ENCODE results near the gene PTCD3. TPM values are rescaled to one million over a fixed set of nuclear protein-coding genes. Genes with fewer than 3 reads are reported as not detected.

Gene PTCD3
- total RNA-seq, 1 experiment from 2014 or later, result 49.5 TPM

DNA sequence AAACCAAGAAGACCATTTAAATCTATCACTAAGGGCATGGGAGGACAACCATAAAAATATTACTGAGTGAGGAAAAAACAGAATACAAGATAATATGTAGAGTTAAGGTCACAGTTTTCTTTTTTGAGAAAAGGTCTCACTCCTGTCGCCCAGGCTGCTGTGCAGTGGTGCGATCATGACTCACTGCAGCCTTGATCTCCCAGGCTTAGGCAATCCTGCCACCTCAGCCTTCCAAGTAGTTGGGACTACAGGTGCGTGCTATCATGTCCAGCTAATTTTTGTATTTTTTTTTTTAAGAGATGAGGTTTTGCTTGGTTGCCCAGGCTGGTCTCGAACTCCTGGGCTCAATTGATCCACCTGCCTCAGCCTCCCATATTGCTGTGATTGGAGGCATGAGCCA is 24.3 kb upstream of the PTCD3 start:
- DNase-seq (ENCODE audit: low spot score), result no peak

DNA sequence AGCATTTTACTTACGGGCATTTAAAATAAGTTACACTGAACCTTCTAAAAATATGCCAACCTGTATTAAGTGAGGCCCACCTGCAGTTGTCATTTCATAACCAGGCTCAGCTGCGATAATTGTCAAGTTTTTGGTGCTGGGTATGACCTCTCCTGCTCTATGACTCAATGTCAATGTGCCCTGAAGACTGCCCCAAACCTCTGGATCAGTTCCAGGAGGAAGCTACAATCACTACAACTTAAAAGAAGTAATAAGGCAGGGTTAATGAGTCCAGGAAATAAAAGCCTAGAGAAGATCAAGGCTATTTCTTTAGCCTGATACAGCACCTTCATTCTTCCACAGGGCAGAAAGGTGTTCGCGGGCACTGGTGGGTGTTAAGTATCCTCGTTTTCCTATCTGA is 23.3 kb upstream of the PTCD3 start:
- DNase-seq (ENCODE audit: low spot score), result no peak

DNA sequence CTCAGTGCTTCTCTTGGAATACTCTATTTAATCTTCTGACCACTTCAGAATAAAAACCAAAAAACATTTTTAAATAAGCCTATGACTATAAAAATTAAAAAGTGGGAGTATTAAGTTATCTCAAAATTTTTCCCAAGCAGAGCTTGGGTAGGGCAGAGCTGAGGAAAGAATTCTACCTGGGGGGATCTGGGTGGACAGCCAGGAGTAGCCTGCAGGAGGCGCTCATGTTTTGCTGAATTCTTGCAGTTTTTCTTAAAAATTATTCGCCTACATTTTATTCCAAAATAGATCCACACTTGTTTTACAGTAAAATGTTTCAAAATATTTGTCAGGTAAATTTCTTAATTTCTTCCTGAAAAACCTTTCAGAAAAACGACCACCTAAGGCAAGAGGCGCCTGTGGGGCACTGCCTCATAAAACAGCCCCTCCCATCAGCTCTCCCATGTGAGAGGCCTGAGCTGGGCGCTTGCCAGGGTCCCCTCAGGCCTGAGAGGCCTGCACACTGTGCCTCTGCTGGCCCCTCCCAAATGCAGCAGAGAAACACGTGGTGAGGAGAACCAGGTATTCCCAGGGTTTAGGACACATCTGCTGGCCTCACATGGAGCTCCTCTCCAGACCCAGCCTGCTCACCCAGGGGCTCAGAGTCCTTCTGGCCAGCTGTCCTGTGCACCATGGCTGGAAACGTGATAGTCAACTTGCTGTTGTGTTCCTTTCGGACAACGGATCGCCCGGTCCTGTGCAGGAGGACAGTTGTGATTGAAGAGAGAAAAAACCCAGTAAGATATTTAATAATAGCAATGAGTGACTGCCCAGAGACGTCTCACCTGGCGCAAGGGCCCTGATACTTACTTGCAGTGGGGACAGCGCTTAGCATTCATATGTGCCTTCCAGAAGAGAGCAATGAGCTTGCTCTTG is 17.8 kb upstream of the PTCD3 start:
- no peak for DNase-seq (ENCODE audit: low spot score)

DNA sequence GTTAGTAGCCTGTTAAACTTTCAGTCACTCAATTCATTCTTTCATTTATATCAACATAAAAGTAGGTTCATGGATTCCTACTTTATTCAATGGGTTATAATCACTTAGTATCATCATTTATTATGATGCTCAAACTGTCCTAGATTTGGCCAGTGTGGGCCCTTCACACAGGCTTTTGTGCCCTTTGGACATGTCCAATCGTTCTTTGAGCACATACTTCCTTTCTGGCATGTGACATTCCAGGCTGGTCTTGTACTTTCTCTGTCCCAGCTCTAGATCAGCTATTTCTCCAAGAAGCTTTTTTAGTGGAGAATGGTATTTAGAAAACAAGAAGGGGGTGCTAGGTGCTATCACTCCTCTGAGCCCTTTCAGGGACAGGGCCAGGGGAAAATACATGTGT is 11.8 kb upstream of the PTCD3 start:
- no peak for DNase-seq (ENCODE audit: low spot score)

DNA sequence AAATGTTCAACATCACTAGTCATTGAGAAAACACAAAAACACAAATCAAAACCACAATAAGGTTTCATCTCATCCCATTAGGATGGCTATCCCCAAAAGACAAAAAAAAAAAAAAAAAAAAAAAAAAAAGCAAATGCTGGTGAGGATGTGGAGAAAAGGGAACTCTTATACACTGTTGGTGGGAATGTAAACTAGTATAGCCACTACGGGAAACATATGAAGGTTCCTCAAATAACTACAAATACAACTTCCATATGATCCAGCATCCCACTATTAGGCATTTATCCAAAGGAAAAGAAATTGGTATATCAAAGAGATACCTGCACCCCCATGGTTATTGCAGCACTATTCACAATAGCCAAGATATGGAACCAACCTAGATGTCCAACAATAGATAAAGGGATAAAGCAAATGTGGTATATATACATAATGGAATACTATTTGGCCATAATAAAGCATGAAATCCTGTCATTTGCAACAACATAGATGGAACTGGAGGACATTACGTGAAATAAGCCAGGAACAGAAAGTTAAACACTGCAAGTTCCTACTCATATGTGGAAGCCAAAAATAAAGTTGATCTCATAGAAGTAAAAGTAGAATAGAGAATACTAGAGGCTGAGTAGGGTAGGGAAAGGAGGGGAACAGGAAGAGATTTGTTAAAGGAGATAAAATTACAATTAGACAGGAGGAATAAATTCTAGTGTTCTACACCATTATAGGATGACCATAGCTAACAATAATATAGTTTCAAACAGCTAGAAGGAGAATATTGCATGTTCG is 8.7 kb upstream of the PTCD3 start:
- DNase-seq (ENCODE audit: low spot score), result no peak

DNA sequence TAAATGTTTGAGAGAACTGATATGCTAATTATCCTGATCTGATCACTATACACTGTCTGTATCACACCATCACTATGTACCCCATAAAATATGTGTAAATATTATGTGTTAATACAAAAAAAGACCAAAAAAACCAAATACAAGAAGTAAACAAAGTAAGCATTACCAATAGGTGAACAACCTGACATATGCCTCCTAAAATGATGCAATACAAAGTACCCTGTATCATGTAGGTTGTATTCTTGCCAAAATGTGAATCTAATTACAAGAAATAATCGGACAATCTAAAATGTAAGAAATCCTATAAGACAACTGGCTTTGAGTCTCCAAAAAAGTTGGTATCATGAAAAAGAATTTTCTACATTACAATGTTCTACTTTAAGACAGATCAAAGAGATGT is 8.1 kb upstream of the PTCD3 start:
- DNase-seq (ENCODE audit: low spot score), result no peak

DNA sequence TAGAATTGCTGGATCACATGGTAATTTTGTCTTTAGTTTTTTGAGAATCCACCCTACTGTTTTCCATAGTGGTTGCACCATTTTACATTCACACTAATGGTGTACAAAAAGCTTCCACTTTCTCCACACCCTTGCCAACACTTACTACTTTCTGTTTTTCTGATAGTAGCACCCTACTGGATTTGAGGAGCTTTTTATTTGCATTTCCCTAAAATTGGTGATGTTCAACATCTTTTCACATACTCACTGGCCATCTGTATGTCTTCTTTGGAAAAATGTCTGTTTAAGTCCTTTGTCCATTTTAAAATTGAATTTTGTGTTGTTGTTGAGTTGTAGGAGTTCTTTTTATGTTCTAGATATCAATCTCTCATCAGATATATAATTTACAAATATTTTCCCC is 3.9 kb upstream of the PTCD3 start:
- DNase-seq (ENCODE audit: low spot score), result no peak

DNA sequence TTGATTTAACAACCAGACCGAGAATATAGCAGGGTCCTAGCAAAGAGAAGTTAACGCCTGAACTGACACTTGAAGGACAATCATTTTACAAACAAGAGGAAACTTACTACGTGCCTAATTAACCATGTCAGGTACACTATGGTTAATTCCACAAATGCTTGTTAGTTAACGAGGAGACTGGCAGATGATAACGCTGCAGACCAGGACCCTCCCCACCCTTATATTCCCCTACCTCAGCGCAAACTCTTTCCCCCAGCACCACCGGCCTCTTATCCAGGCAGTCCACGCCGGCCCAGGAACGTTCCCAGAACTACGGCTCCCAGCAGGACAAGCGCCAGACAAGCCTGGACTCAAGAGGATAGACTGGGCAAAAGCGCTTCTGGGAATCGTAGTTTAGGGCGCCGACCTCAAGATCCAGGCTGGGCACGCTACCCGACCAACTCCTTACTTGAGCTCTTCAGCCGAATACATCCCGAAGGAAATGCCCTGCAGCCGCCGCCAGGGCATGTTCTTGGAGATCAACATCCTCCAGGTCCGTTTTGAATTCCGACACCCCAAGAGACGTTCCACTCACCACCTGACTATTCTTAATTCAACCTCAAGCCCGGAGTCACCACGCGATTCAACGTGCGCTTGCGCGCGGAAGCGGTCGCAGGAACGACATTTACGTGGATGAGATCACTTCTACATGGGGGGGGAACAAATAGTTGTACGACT is 625 bp upstream of the PTCD3 start, which contains the start of gene POLR1A:
Gene POLR1A (minus strand): TSS at position 635 of the 717 bp plus-strand sequence. CDS start 110 bp downstream, at position 525.
- peak; percentile 90 for DNase-seq (ENCODE audit: low spot score)

DNA sequence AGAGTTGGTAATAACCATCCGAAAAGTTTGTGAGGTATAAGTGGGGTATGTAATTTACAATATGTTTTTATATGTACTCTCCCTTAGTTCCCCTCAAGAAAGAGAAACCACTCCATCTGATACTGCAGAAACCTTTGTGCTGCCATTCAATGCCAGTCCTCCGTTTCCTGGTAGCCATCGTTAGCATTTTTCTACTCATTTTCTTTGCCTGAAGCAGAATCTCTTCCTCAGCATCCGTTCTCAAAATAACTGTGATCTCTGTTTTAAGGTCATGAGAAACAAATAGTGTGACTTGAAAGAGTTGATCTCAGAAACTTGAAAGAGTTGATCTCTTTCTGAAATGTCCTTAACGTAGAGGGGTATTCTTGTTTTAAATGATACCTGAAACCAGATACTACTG is 996 bp downstream of the PTCD3 start:
- no peak for DNase-seq (ENCODE audit: low spot score)

DNA sequence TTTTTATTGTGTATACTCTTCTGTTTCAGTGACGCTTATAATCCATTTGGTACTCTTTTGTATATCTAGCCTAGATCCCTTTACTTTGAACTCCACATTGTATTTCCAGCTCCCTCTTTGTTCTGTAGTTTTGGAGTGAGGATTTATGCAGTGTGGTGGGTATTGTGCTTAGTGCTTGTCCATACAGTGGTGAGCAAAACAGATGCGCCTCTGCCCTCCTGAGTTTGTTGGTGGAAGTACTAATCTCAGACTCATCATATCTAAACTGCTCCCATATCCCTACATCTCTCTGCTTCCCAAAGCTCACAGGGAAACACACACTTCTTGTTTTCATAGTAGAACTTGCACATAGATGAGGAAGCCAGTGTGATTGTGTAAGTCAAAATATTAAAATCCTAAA is 12.1 kb downstream of the PTCD3 start:
- no peak for DNase-seq (ENCODE audit: low spot score)

DNA sequence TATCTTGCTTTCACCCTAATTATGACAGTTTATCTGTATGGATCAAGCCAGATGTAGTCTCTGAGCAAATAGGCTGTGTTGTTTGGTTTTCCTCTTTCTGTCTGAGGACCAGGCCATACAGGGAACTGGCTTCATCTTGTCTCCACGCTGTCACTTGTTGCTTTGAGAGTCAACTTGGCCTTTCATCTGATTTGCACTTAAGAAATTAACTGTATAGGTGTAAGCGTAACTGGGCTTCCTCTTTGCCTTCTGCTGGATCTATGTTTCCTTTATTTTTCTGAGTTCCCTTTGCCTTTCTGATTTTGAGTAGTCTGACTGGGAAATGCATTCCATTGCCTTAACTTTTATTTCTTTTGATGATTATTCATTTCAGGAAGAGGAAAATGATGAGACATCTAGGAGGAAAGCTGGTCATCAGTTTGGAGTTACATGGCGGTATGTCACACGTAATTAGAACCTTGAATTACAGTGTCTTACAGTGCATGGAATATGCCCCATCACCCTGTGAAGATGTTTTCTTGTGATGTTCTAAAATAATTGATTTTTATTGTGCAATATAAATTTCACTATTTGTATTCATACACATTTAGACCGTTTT is 17.4 kb downstream of the PTCD3 start:
- no peak for DNase-seq (ENCODE audit: low spot score)

DNA sequence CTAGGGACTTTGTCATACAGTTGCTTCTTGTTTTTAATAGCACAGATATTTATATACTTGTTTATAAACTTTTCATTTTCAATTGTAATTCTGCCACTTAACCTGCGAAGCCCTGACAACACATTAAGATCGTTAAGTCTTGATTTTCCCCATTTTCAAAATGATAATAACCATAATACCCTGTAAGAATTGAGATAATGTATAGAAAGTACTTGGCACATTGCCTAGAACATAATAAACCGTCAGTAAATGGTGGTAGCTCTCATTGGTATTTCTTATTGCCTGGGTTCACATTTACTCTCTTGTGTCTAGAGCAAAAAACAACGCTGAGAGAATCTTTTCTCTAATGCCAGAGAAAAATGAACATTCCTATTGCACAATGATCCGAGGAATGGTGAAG is 18.6 kb downstream of the PTCD3 start:
- no peak for DNase-seq (ENCODE audit: low spot score)

DNA sequence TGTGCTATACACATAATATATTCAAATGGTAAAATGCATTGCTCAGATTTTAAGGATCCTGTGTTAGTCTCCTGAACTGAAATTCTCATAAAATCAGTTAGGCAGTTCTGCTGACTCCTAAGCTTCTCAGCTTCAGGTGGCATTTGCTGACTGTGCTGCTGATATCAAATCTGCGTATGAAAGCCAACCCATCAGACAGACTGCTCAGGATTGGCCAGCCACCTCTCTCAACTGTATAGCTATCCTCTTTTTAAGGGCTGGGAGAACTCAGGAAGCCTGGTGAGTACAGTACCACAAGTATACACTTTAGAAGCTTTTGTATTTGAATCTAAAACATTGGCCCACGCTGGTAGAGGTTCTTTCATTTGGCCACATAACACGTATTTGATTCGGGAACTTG is 28.7 kb downstream of the PTCD3 start:
- DNase-seq (ENCODE audit: low spot score), result no peak

DNA sequence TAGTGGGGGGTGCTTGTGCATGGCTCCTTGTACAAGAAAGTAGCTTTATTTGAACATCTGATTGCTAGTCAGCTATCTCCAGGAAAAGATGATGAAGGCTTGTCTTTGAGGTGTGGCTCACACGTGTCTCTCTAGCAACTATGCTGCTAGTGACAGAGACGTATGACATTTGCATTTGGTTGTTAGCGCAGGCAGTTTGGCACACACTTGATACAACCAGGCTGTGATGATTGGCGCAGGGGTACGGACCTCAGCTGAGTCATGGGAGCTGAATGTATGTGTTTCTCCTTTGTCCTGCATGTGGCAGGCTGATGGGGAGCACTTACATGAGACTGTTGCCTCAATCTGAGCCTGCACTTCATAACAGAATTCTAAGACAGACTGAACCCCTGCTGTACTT is 29.6 kb downstream of the PTCD3 start:
- no peak for DNase-seq (ENCODE audit: low spot score)

DNA sequence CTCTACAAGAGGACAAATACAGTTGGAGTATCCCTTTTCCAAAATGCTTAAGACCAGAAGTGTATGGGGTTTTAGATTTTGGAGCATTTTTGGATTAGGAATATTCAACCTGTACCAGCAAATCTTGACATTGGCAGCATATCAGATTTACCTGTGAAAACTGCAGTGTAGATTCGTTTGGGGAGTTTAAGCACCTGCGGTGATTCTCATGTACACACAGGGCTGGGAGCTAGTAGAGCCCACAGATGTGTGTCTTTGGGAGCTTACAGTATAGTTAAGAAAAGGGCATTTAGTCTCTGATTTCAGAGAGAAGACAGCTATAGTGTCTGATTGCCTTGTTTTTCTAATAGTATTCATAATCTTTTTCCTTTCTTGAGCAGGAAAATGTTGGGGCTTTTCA is 30.1 kb downstream of the PTCD3 start:
- no peak for DNase-seq (ENCODE audit: low spot score)

DNA sequence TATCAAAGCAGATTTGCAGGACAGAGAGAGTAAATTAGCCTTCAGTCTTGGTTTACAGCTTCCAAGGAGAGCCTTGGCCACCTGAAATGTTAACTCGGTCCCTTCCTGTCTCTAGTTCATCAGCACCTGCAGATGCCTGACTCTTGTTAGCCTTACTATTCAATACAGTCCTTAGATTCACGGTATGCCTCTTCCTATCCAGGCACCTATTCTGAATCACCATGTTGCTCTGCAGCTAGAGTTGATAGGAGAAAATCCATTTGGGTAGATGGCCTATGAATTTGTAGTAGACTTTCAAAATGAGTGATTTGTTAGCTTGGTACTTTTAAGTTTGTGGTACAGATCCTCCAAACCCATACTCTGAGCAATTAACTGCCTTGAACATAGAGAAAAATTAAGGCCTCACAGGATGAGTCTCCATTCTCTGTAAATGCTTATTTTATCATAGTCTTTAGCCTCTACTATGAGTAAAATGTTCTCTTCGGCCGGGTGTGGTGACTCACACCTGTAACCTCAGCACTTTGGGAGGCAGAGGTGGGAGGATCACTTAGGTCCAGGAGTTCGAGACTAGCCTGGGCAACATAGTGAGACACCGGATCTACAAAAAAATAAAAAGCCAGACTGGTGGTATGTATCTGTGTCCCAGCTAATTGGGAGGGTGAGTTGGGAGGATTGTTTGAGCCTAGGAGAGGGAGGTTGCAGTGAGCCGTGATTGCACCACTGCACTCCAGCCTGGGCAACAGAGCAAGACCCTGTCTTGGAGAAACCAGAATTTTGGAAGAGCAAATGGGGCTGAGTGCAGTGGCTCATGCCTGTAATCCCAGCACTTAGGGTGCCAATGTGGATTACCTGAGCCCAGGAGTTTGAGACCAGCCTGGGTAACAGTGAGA is 32.9 kb downstream of the PTCD3 start:
- DNase-seq (ENCODE audit: low spot score), result no peak

DNA sequence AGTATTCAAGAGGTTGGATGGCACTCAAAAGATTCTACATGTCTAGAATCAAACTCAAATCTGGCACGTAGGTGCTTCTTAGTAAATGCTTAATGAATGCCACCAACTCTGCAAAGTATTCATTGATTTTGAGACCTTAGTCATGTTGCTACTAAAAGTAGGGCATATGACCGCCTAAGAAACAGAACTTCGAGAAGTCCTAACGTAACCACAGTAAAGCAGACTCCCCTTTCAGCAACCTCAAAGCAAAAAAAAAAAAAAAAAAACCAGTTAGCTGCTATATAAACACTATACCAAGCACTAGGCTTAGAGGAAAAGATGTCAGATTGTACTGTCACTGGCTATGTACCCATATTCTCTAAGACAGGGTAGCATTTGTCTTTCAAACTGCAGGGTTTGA is 33.9 kb downstream of the PTCD3 start:
- DNase-seq (ENCODE audit: low spot score), result no peak

DNA sequence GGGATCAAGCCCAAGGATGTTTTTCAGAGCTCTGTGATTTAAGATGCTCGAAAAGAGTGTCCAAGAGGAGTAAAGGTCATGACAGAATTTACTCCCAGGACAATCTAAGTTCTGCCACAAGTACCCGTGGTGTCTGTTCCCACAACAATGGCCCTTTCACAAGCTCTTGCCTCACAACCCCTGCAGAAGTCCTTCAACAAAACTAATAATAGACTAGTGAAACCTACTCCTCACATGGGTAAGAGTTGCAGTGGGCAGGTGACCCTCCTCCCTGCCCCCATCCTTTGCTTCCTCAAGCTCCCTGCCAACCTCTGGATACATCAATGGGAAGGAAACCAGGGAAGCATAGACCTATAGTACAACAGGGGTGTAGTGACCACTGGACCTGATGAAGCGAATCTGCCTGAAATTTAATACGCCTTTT is 34.9 kb downstream of the PTCD3 start:
- no peak for DNase-seq (ENCODE audit: low spot score)

DNA sequence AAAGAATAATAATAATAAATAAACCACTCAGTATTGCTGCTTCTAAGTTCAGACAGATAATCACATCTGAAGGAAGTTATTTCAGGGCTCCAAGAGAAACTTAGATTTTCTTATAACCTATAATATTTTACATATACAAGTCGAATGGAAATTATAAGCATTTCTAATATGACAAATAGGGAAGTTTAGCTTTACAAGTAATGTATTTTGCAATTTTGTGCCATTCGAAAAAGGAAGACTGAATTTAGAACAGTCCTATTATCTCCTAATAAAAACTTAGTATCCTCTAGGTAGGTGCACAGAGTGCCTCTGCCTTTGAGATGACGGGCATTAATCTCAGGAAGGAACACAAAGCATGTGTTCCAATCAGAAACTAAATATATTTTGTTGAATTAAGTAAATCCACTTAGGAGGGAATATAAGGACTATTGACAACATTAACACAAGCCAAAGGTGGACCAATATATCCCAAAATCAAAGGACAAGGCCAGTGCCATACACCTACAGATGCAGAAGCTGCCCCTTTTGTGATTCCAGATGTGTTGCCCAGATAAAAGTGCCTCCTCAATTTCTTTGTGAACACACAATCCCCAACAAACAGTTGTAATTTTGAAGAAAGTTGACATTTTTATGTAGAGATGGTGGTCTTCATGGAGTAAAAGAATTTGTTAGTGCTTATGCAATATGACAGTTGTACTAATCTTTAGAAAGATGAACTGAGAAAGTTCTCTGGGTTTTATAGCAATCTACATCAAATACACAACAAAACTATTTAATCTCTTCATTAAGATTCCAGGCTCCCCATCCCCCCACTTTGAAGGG is 36.6 kb downstream of the PTCD3 start:
- DNase-seq (ENCODE audit: low spot score), result no peak

DNA sequence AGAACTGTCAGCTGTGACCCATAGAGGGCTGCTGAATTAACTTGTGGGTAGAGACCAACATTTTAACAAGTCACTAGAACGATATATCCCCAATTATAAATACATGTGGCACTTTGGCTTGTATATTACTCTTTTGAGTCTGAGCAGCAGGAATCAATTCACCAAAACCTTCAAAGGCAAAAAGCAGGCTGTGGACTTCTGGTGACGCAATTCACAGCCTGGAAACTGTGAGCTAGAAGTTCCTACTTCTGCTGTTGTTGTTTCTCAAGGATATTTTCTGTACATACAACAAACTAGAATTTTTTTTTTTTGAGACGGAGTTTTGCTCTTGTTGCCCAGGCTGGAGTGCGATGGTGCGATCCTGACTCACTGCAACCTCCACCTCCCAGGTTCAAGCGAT is 37.3 kb downstream of the PTCD3 start:
- DNase-seq (ENCODE audit: low spot score), result no peak
